ENCODE results near the gene HMBS.

HMBS gene

GRCh38 chr11:119117004-119117706 lies 32.5 kb downstream of the HMBS start:
- no peak for DNase-seq (ENCODE audit: extremely low read depth, low read depth)
- TF ChIP-seq CTCF (IDR thresholded peaks at IDR 0.05; ENCODE audit: low read depth, low read length), result no peak

- TF ChIP-seq CTCF (IDR thresholded peaks at IDR 0.05; ENCODE audit: low read depth, low read length), result no peak
- DNase-seq (ENCODE audit: extremely low read depth, low read depth), result no peak
These were observed 33.5 kb downstream of the HMBS start for GRCh38 chr11:119118227-119118626.

GRCh38 chr11:119118946-119119345 lies 34.3 kb downstream of the HMBS start:
- no peak for TF ChIP-seq CTCF (IDR thresholded peaks at IDR 0.05; ENCODE audit: low read depth, low read length)

GRCh38 chr11:119120639-119121007 lies 35.9 kb downstream of the HMBS start:
- DNase-seq (ENCODE audit: extremely low read depth, low read depth), result peak; percentile 29
- TF ChIP-seq CTCF (IDR thresholded peaks at IDR 0.05; ENCODE audit: low read depth, low read length), result no peak

More at GRCh38 chr11:119118946-119119345, 34.3 kb downstream of the HMBS start:
- no peak for DNase-seq (ENCODE audit: extremely low read depth, low read depth)

- peak; percentile 95 for DNase-seq (ENCODE audit: extremely low read depth, low read depth)
- no peak for TF ChIP-seq CTCF (IDR thresholded peaks at IDR 0.05; ENCODE audit: low read depth, low read length)
These were observed 36.5 kb downstream of the HMBS start, which contains the start of gene HINFP for GRCh38 chr11:119121008-119121810. TSS of gene HINFP (plus strand) at chr11:119121580. CDS start at chr11:119126945, 5,365 bp downstream.

GRCh38 chr11:119121811-119122124 lies 37.1 kb downstream of the HMBS start:
- no peak for DNase-seq (ENCODE audit: extremely low read depth, low read depth)

More at GRCh38 chr11:119121811-119122124, 37.1 kb downstream of the HMBS start:
- no peak for TF ChIP-seq CTCF (IDR thresholded peaks at IDR 0.05; ENCODE audit: low read depth, low read length)
